NCI-H1105 (cell line): ENCODE measurements around the gene EPHA4.

Experiments used
- DNase-seq: peaks from one replicate; lab custom pipeline; 2025; lab: John Stamatoyannopoulos, UW

EPHA4 gene

DNA sequence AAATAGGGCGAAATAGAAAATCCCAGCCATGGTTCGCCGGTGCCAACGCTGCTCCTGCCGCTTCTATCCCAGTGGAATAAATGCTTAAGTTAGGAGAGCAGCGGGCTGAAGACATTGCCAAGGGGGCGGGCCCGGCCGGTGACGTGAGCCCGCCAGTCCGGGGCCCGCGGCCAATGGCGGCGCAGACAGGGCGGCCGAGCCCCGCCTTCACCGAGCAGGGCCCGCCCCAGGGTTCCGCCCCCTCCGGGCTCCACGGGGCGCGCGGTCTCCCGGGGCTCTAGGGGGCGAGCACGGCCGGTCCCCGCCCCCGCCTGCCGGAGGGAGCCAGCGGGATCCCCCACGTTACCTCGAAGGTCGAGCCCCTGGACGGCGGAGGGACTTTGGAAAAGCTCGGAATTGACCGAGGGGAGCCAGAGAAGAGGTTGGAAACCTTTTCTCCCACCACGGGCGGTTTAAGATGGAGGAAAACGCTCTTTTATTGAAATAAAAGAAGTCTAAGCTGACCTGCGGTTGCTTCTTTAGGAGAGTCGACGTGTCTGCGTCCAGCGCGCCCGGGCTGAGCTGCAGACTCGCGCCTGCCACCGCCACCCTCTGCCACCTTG is at the start of gene EPHA4:
TSS of gene EPHA4 (minus strand) at position 86 of the 602 bp plus-strand sequence. CDS start at position 30, 56 bp downstream.
- peak; percentile 83 for DNase-seq

DNA sequence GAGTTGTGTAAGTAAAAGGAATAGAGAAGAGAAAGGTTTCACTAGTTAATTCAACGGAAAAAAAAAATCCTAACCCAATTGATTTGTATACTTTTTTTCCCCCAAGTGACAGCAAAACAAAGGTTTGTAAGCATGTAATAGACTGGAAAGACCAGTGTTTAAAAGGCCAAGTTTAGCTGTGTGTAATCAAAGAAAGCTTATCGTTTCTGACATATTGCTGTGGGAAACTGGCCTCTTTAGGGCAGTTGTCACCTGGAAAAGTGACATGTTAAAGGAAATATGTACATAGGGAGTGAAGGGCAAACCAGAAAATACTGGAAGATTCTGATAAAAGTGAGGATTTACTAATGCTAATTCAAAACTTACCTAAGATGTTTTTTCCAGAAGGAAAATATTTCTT is 45.9 kb upstream of the EPHA4 start:
- no peak for DNase-seq

DNA sequence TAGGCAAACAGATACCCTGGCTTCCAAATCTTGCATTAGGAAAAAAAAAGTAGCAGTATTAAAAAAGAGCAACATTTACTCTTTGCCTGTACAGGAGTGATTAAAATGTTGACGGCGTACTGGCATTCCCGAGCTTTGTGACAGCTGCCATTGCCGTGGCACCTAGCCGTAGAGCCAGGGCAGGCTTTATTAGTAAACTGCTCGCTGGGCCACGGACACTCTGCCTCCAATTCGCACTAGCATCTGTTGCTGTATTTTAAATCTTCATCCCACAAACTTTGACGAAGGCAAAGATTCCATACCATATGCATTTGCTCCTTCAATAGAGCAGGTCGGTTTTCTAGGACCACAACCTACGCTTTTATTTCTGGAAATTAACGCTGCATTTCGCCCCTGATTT is 44.5 kb upstream of the EPHA4 start:
- DNase-seq, result no peak

DNA sequence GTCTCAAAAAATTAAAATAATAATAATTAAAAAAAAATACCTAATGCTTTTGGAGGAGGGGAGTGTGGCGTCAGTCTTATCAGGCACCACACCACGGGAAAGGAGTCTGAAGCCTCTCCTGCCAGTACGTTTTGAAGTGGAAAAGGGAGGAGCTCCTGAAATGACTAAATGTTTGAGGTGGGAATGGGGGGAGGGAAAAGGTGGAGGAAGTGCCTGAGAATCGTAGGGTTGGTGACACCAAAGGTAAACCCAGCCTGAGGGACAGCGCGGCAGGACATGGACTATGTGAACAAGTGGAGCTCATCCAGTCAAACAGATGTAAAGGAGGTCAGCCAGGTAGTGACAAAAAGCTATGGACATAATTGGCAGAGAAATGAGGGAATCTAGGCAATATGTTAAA is 42.2 kb upstream of the EPHA4 start:
- DNase-seq, result no peak

DNA sequence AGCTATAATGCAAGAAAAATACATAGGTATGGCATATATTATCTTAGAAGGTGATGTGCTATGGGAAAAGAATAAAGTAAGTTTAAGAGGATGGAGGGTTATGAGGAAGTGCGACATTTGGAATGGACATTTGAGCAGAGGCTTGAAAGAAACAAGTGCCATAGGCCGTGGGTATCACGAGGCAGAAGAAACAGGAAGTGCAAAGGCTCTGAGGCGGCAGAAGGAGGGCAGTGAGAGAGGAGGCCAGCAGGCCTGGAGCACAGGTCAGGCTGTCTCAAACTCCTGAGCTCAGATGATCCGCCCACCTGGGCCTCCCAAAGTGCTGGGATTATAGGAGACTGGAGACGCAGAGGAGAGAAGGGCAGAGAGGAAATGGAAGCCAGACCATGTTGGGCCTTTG is 40.7 kb upstream of the EPHA4 start:
- DNase-seq, result no peak

DNA sequence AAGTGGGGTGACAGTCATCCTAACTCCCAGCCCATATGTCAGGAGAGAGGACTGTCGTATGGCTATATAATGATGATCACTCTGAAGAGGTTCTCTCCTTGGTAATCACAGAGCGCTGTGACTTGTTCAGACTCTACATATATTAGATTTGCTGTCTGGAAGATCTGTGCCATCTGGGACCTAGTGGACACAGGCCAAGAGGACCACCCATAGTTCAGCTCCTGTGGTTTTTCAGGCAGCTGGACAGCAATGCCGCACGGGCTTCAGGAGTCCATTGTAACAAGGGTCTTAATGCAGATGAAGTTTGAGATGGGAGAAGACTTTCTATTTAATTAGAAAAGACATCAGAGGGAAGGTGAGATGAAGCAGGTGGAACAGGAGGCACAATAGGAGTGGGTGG is 40.1 kb upstream of the EPHA4 start:
- no peak for DNase-seq

DNA sequence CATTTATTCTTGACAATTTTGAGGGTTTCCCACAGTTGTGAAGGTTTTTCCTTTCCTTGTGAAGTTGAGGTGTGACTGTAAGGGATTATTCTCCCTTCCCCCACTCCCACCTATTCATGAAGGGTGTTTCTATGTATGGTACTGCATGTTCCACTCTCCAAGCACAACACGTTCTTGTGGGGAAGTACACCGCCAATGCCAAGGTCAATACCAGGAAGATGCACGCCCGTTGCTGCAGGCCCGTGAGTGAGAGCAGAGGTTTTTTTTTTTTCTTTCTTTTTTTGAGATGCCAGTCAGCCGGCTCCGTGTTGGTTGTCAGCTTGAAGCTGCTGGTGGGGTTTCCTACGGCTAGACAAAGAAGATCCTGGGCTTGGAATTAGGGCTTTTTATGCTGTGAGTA is 38.6 kb upstream of the EPHA4 start:
- DNase-seq, result no peak

DNA sequence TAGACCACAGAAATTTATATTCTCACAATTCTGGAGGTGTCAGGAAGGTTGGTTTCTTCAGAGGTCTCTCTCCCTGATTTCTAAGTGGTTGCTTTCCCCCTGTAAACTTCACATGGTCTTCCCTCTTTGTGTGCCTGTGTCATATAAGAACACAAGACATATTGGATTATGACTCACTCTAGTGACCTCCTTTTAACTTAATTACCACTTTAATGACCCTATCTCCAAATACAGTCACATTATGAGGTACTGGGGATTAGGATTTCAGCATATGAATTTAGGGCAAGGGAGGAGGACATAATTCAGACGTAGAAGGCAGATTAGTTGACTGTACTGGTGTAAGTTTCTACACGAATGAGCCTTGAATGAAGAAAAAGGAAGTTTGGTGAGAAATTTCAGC is 38.2 kb upstream of the EPHA4 start:
- DNase-seq, result no peak

DNA sequence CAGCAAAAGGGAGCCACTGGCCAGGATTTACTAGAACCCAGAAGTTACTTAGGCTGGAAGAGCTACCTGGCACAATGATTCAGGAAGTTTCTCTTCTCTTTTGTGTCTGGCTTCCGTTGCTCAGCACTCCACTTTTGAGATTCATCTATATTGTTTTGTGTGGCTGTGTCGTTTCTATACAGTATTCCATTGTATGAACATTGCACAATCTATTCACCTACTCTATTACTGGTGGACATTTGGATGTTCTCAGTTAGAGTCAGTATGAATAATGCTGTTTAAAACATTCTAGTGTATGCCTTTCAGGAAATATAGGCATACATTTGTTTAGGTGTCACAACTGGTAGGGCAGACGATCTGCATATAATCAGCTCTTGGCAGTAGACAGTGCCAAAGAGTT is 36.3 kb upstream of the EPHA4 start:
- no peak for DNase-seq

DNA sequence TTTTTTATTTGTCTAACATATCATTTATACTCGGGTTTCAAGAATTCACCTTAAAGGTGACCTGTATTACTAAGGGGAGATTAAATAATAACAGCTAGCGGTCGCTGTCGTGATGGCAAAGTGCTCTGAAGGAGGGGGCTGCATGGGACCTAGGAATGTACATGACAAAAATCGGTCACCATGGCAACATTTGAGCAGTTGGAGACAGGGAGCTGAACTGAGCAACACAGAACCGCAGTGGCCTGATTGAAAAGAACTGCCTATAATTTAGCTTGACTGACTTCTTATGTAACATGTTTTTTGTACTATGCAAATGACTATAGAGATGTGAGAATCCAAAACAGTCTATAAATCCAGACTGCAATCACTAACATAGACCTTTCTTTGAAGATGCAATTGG is 34.3 kb upstream of the EPHA4 start:
- no peak for DNase-seq

DNA sequence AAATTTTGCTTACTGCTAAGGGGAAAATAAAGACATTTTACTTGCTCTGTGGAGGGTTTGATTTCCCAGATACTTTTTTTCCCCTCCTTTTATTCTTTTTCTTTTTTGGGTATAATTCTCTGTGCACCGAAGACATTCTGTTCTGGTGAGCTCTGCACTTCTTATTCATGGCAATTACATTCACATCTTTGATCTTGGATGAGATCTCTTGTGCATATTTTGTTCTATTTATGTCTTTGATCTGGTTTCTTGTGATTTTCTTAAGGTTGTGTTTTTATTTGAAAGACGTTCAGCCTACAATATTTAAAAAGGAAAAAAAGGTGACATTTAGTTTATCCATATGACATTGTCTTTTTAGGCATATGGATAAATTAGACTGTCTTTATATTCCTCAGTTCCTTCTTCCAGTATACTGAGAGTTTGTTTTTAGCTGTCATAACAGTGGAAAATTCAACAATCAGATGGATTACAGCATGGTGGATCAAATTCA is 33.7 kb upstream of the EPHA4 start:
- DNase-seq, result no peak

DNA sequence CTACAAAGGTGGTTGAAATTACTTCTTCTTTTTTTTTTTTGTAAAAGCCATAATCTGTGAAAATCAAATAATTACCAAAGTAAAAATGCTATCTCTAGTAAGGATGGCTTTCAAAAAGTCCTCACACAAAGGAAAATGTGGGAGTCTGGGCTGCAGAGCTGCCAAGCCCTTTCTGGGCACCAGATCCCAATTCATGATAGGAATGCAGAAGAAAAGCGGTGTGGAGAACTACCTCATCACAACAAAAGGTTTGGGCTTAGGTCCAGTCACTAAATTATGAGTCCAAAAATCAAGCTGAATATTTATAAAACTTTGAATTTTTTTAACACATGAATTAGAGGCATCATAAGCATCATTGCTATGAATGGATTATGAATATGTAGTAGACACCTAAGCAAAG is 30.8 kb upstream of the EPHA4 start:
- DNase-seq, result no peak

DNA sequence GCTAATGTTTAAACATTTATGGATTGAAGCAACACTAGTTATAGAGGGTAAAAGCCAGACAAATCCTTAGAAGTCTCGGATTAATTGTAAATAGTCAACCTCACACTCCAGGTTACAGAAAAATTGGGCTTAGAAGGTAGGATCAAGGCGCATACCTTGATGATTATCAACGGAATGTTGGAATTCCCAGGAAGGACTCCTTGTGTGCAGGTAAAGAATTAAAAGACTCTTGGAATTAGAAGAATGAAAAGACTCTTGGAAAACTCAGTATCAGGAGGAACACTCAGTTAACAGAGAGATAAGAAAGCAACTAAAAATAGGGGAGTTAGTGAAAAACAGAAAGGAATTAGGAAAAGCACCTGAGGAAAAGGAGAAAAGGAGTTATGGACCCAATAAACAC is 29.3 kb upstream of the EPHA4 start:
- DNase-seq, result no peak

DNA sequence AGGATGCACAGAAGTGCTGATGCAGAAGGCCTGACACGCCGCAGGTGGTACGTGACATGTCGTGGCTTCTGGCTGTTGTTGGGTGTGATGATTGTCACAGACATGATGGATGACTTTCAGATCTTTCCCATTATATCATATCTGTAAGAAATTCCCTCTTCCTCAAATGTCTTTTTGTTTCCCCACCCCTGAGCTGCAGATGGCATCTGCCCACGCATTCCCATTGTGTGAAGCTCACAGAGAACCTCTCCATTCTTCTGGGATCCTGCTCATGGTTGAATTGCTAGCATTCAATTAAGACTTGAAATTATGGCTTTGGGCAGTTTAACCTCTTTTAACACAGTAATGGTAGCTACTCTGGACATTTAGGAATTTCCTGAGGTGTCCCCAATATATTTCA is 28.3 kb upstream of the EPHA4 start:
- no peak for DNase-seq

DNA sequence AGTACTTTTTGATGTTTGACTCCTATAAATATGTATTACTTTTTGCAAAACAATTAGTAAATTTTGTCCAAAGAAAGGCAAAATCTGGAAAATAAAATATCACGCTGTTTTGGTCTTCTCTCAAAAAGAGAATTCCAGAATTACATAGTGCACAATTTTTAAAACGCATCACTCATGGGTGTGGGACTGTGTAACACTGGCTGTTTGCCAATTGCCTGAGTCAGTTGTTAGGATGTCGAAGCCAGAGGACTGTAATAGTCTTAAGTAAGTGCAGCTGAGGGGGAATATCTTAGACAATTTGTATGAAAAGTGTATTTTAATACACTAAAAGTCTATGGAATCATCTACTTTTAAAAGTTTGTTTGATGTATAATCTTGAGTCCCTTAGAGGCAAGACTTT is 24.1 kb upstream of the EPHA4 start:
- no peak for DNase-seq

DNA sequence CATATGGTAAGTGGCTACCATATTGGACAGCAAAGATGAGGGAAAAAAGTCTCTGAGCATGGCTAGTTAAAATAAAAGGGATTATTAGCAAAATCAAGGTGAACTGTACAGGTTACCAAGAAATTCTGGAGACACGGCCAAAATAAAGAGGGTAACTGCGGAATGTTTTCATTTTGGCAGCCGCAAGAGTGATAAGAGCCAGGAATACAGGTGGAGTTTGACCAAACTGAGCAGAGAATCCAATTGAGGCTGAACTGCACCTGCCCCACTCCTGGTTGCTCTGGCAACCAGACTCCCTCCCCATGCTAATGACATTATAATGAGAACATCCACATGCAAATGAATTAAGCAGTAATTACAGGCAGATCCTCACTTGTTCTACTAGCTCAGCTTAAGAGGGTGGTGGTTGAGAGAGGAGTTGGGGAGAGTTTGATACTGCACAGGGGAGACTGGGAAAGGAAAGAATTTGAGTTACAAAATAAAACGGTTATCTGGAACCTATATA is 18.8 kb upstream of the EPHA4 start:
- DNase-seq, result peak; percentile 84

DNA sequence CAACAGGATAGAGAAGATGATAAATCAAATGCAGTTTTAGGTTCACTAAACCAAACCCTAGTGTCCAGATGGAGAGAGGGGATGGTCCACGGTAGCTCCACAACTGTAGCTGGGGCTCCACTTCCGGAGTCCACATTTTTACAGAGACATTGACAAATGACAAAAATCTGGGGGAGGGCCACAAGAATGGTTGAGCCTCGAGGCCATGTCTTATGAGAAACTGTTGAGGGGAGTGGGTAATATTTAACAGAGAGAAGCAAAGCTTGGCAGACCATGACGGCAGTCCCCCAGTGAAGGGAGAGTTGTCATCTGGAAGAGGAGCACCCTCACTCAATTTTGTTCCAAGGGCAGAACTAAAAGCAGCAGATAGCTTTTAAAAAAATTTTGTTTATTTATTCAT is 17.6 kb upstream of the EPHA4 start:
- no peak for DNase-seq

DNA sequence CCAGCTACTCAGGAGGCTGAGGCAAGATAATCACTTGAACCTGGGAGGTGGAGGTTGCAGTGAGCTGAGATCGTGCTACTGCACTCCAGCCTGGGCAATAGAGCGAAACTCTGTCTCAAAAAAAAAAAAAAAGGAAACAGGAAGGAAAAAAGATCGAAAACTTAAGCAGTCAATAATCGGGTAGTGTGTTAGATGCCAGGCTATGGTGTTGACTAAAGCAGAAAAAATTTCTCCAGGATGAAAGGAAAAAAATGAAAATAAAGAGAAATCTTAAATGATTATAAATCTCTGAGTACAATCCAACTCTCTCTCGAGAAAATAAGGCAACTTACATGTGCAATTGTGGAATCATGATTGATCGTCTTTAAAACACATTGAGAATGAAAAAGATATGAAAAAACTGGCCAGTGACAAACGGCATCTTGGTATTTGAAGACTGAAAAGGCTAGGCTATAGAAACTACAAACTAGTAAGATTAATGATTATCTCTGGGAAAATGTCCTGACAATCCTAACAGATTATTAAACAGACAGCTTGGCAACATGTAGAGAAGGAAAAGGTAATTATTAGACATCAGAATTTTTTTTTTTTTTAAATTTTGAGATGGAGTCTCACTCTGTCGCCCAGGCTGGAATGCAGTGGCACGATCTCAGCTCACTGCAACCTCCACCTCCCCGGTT is 16.3 kb upstream of the EPHA4 start:
- DNase-seq, result no peak

DNA sequence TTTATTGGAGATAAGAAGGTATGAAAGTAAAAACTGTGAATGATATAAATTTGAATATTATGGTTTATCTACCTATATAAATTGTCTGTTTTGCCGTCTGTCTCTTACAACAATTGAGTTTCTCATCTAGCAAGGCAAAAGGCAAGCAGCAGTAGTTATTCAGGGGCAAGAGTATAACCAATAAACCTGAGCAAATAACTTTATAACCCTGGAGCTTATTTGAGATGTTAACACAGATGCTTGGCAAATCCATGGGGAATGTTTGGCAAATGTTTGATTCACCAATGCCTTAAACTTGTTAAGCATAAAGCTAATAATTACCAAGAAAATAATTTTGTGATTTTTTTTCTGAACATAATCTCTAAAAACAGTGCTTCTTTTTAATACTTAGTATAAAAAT is 9.9 kb upstream of the EPHA4 start:
- no peak for DNase-seq

DNA sequence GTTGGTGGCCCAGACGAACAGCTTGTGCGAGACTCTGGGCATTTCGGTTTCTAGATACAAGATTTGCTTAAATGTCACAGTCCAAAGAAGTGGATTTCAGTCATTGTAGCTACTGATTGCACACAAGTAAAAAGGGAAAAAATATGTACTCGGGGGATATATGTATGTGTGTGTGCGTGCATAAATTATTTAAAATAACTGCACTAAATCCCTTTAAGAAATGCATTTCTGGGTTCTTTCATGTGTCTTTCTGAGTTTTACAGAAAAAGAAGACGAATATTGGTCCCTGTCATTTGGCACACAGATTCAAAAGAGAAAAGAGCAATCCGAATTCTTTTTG is 2.1 kb upstream of the EPHA4 start:
- DNase-seq, result no peak

DNA sequence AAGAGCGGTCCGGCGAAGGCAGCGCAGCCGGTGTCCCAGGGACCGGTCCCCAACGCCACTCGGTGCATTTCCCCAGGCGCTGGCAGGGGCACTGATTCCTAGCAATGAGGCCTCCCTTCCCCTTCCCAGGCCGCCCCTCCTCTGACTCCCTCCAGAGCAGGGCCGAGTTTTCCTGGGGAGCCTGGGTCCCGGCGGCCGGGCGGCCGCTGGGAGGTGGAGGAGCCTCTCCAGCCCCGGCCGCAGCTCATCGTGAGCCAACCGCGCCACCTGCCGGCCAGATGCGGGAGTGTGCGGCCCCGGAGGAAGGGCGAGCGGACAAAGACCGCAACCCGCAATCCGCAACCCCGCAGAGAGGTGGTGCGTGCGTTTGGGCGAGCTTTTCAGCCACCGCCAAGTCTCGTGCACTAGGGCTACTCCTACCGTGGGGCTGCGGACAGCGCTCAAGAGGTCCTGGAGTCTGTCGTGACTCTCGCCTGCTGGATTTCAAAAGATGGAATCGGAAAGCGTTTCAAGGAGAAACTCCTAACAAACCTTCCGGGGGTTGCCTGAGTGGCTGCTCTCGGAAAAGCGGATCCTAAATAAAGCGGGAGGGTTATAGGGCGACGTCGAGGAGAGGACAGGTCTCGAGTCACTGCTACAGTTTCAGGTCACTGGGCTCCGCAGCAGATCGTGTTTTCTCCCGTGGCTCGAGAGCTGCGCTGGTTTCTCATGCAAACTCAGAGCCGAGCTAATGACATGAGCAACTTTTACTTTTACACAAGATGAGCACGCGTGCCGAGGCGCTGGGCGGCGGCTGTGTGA is 1.5 kb upstream of the EPHA4 start:
- DNase-seq, result peak; percentile 91

DNA sequence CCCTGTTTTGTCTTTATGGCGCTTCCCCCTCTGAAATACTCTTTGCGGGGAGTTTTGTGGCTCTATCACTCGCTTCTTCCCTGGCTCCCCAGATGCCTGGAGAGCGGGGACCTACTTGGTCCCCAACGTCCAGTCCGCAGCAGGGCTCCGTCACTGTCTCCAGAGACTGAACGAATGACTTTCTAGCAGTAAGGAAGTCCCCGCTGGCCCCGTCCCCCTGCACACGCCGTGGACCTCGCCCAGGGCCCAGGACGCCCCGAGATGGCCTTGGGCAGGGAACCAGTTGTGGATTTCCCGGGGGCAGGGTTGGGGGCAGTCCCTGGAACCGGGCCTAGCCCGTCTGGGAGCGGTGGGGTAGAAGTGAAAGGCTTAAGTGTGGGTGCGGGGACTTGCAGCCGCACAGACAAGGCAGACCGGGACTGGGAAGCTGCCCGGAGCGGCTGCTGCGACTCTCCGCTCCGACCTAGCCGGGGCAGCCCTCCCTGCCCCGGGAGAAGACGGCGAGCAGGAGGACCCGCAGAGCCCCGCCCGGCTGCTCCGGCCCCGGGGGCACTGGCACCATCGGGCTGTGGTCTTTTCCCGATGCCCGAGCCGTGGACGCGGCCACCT is 821 bp upstream of the EPHA4 start:
- DNase-seq, result peak; percentile 36
